Measurements from ENCODE around the gene PPP3CA. TPM values are rescaled to one million over a fixed set of nuclear protein-coding genes. Genes with fewer than 3 reads are reported as not detected.
A peak's percentile ranks its signal among the peaks of the same experiment; 100 is the strongest.

PPP3CA gene
- 10 to 100 TPM; 38.3 to 41.8 TPM for total RNA-seq
- polyA plus RNA-seq, result 1 to 10 TPM; 5.0 to 7.4 TPM

- Mint-ChIP-seq H3K4me3 (peak within 1 kb of the TSS; percentile 93 to 99 (median 97)), H3K9me3 (no peaks in the 10 kb centered on the region), H3K36me3 (peaks cover 0 to 16% of the 10 kb centered on the region in 2 donors), H3K4me1 (peaks cover 27 to 42% (median 37%) of the 10 kb centered on the region in 4 donors), H3K27ac (peak within 1 kb of the TSS; percentile 95 to 98 (median 96)), H3K27me3 (peaks cover 0 to 5% of the 10 kb centered on the region in 2 donors)
- CTCF ChIA-PET (ENCODE audit: partially characterized antibody), result interaction anchor here (1.0 to 3.4 kb wide), 7 partner anchors 10 to 496 kb away, joined by 3 to 16 read pairs (median 6); no protein-coding TSS in a partner anchor
- DNase-seq, result no peak
- Histone ChIP-seq H3K27me3 (ENCODE audit: insufficient read depth, low read length) (no peaks in the 10 kb centered on the region), H3K36me3 (ENCODE audit: insufficient read depth, low read length) (no peaks in the 10 kb centered on the region), H3K4me3 (ENCODE audit: low read length in 2 of 2) (peak within 1 kb of the TSS; percentile 96 to 99), H3K9me3 (ENCODE audit: control insufficient read depth in 1 of 2, low read length in 2 of 2) (no peaks in the 10 kb centered on the region), H3K27ac (ENCODE audit: low read depth, low read length) (peak within 1 kb of the TSS; percentile 81), H3K4me1 (ENCODE audit: insufficient read depth, low read length) (peaks cover 34% of the 10 kb centered on the region)
- POLR2A ChIA-PET (ENCODE audit: partially characterized antibody), result interaction anchor here (0.7 to 4.7 kb wide), 34 partner anchors 8 to 1531 kb away, joined by 3 to 53 read pairs (median 4); partner anchors contain the start of genes DAPP1, H2AZ1, SLC39A8 and UBE2D3
- intact Hi-C loops (cut with micrococcal nuclease), result loop anchor here (1.0 to 10.0 kb wide), 17 partner anchors 19 to 1840 kb away; partner anchors contain the start of genes CISD2, H2AZ1, MANBA and SLC9B2
Measured at GRCh38 chr4:101347267-101347556, at the start of gene PPP3CA. PPP3CA (minus strand) TSS chr4:101347526.

GRCh38 chr4:101393256-101393655, 45.9 kb upstream of the PPP3CA start:
- no peaks in the 10 kb centered on the region for H3K4me1 ChIP-seq (ENCODE audit: insufficient read depth, low read length)
- H3K27ac ChIP-seq (ENCODE audit: low read depth, low read length), result no peak overlapping the region
- DNase-seq, result no peak
- no peaks in the 10 kb centered on the region for H3K36me3 Mint-ChIP-seq
- intact Hi-C loops (cut with micrococcal nuclease), result no loop called here
- H3K9me3 Mint-ChIP-seq, result peaks cover 0 to 8% (median 3%) of the 10 kb centered on the region in 8 donors
- ChIA-PET CTCF (ENCODE audit: partially characterized antibody) (interaction anchor here (0.6 to 1.4 kb wide), 2 partner anchors 11 to 32 kb away, joined by 3 to 4 read pairs; no protein-coding TSS in a partner anchor), POLR2A (ENCODE audit: partially characterized antibody) (no interaction called here)
- no peak overlapping the region for H3K4me3 Mint-ChIP-seq
- no peak overlapping the region for H3K27ac Mint-ChIP-seq
- H3K27me3 Mint-ChIP-seq, result peaks cover 6 to 10% of the 10 kb centered on the region in 2 donors
- H3K4me1 Mint-ChIP-seq, result no peaks in the 10 kb centered on the region
- no peaks in the 10 kb centered on the region for H3K9me3 ChIP-seq (ENCODE audit: control insufficient read depth in 1 of 2, low read length in 2 of 2)
- H3K4me3 ChIP-seq (ENCODE audit: low read length in 2 of 2), result no peak overlapping the region
- H3K36me3 ChIP-seq (ENCODE audit: insufficient read depth, low read length), result no peaks in the 10 kb centered on the region
- H3K27me3 ChIP-seq (ENCODE audit: insufficient read depth, low read length), result no peaks in the 10 kb centered on the region

- intact Hi-C loops (cut with micrococcal nuclease), result no loop called here
- no peaks in the 10 kb centered on the region for H3K4me1 Mint-ChIP-seq
- no peak overlapping the region for H3K4me3 Mint-ChIP-seq
- peaks cover 0 to 5% (median under 1%) of the 10 kb centered on the region in 8 donors for H3K9me3 Mint-ChIP-seq
- peaks cover 3 to 14% of the 10 kb centered on the region in 2 donors for H3K27me3 Mint-ChIP-seq
- DNase-seq, result no peak
- no peak overlapping the region for H3K27ac Mint-ChIP-seq
- Histone ChIP-seq H3K9me3 (ENCODE audit: control insufficient read depth in 1 of 2, low read length in 2 of 2) (no peaks in the 10 kb centered on the region), H3K36me3 (ENCODE audit: insufficient read depth, low read length) (no peaks in the 10 kb centered on the region), H3K27ac (ENCODE audit: low read depth, low read length) (no peak overlapping the region), H3K4me3 (ENCODE audit: low read length in 2 of 2) (no peak overlapping the region), H3K4me1 (ENCODE audit: insufficient read depth, low read length) (no peaks in the 10 kb centered on the region), H3K27me3 (ENCODE audit: insufficient read depth, low read length) (no peaks in the 10 kb centered on the region)
- no peaks in the 10 kb centered on the region for H3K36me3 Mint-ChIP-seq
- POLR2A ChIA-PET (ENCODE audit: partially characterized antibody), result interaction anchor here (1.0 kb wide), 1 partner anchor 23 kb away, joined by 3 read pairs; the partner anchor contains the start of gene PPP3CA
- CTCF ChIA-PET (ENCODE audit: partially characterized antibody), result interaction anchor here (0.7 kb wide), 1 partner anchor 445 kb away, joined by 3 read pairs; no protein-coding TSS in a partner anchor
Measured at GRCh38 chr4:101370663-101371210, 23.4 kb upstream of the PPP3CA start.

GRCh38 chr4:101367201-101367600, 19.9 kb upstream of the PPP3CA start:
- no peaks in the 10 kb centered on the region for H3K27me3 ChIP-seq (ENCODE audit: insufficient read depth, low read length)
- peaks cover 3 to 11% (median 8%) of the 10 kb centered on the region in 8 donors for H3K9me3 Mint-ChIP-seq
- H3K9me3 ChIP-seq (ENCODE audit: control insufficient read depth in 1 of 2, low read length in 2 of 2), result no peaks in the 10 kb centered on the region
- POLR2A ChIA-PET (ENCODE audit: partially characterized antibody), result no interaction called here
- no peak overlapping the region for H3K27ac ChIP-seq (ENCODE audit: low read depth, low read length)
- no peak overlapping the region for H3K27ac Mint-ChIP-seq
- intact Hi-C loops (cut with micrococcal nuclease), result no loop called here
- H3K4me3 ChIP-seq (ENCODE audit: low read length in 2 of 2), result no peak overlapping the region
- H3K36me3 Mint-ChIP-seq, result peaks cover 0 to 2% of the 10 kb centered on the region in 2 donors
- no peaks in the 10 kb centered on the region for H3K36me3 ChIP-seq (ENCODE audit: insufficient read depth, low read length)
- no peaks in the 10 kb centered on the region for H3K4me1 ChIP-seq (ENCODE audit: insufficient read depth, low read length)
- no peak for DNase-seq
- no peaks in the 10 kb centered on the region for H3K4me1 Mint-ChIP-seq
- no peak overlapping the region for H3K4me3 Mint-ChIP-seq
- peaks cover 3 to 13% of the 10 kb centered on the region in 2 donors for H3K27me3 Mint-ChIP-seq
- CTCF ChIA-PET (ENCODE audit: partially characterized antibody), result no interaction called here

- CTCF ChIA-PET (ENCODE audit: partially characterized antibody), result no interaction called here
- no peak overlapping the region for H3K4me3 Mint-ChIP-seq
- H3K27ac Mint-ChIP-seq, result no peak overlapping the region
- peaks cover 1 to 10% of the 10 kb centered on the region in 2 donors for H3K27me3 Mint-ChIP-seq
- peaks cover 0 to 2% of the 10 kb centered on the region in 2 donors for H3K36me3 Mint-ChIP-seq
- no peaks in the 10 kb centered on the region for H3K27me3 ChIP-seq (ENCODE audit: insufficient read depth, low read length)
- no peak overlapping the region for H3K4me3 ChIP-seq (ENCODE audit: low read length in 2 of 2)
- POLR2A ChIA-PET (ENCODE audit: partially characterized antibody), result no interaction called here
- H3K9me3 Mint-ChIP-seq, result peaks cover 3 to 11% (median 8%) of the 10 kb centered on the region in 8 donors
- H3K9me3 ChIP-seq (ENCODE audit: control insufficient read depth in 1 of 2, low read length in 2 of 2), result no peaks in the 10 kb centered on the region
- no peak for DNase-seq
- no peaks in the 10 kb centered on the region for H3K4me1 ChIP-seq (ENCODE audit: insufficient read depth, low read length)
- H3K4me1 Mint-ChIP-seq, result no peaks in the 10 kb centered on the region
- H3K36me3 ChIP-seq (ENCODE audit: insufficient read depth, low read length), result no peaks in the 10 kb centered on the region
- H3K27ac ChIP-seq (ENCODE audit: low read depth, low read length), result no peak overlapping the region
- intact Hi-C loops (cut with micrococcal nuclease), result no loop called here
Measured at GRCh38 chr4:101366331-101366730, 19.0 kb upstream of the PPP3CA start.

GRCh38 chr4:101357751-101358150, 10.4 kb upstream of the PPP3CA start:
- ChIA-PET POLR2A (ENCODE audit: partially characterized antibody) (no interaction called here), CTCF (ENCODE audit: partially characterized antibody) (no interaction called here)
- no peak overlapping the region for H3K4me3 ChIP-seq (ENCODE audit: low read length in 2 of 2)
- Mint-ChIP-seq H3K4me3 (no peak overlapping the region), H3K36me3 (no peaks in the 10 kb centered on the region), H3K27ac (no peak overlapping the region), H3K27me3 (peaks cover 5 to 9% of the 10 kb centered on the region in 2 donors), H3K4me1 (no peaks in the 10 kb centered on the region), H3K9me3 (no peaks in the 10 kb centered on the region)
- no peak overlapping the region for H3K27ac ChIP-seq (ENCODE audit: low read depth, low read length)
- DNase-seq, result no peak
- no peaks in the 10 kb centered on the region for H3K27me3 ChIP-seq (ENCODE audit: insufficient read depth, low read length)
- intact Hi-C loops (cut with micrococcal nuclease), result no loop called here
- no peaks in the 10 kb centered on the region for H3K36me3 ChIP-seq (ENCODE audit: insufficient read depth, low read length)
- no peaks in the 10 kb centered on the region for H3K4me1 ChIP-seq (ENCODE audit: insufficient read depth, low read length)
- no peaks in the 10 kb centered on the region for H3K9me3 ChIP-seq (ENCODE audit: control insufficient read depth in 1 of 2, low read length in 2 of 2)

- Mint-ChIP-seq H3K36me3 (no peaks in the 10 kb centered on the region), H3K27ac (no peak overlapping the region), H3K4me3 (no peak overlapping the region), H3K27me3 (peaks cover 5 to 9% of the 10 kb centered on the region in 2 donors), H3K4me1 (no peaks in the 10 kb centered on the region), H3K9me3 (no peaks in the 10 kb centered on the region)
- no peaks in the 10 kb centered on the region for H3K4me1 ChIP-seq (ENCODE audit: insufficient read depth, low read length)
- ChIA-PET POLR2A (ENCODE audit: partially characterized antibody) (no interaction called here), CTCF (ENCODE audit: partially characterized antibody) (no interaction called here)
- H3K4me3 ChIP-seq (ENCODE audit: low read length in 2 of 2), result no peak overlapping the region
- no peak for DNase-seq
- intact Hi-C loops (cut with micrococcal nuclease), result no loop called here
- H3K9me3 ChIP-seq (ENCODE audit: control insufficient read depth in 1 of 2, low read length in 2 of 2), result no peaks in the 10 kb centered on the region
- no peaks in the 10 kb centered on the region for H3K36me3 ChIP-seq (ENCODE audit: insufficient read depth, low read length)
- H3K27ac ChIP-seq (ENCODE audit: low read depth, low read length), result no peak overlapping the region
- H3K27me3 ChIP-seq (ENCODE audit: insufficient read depth, low read length), result no peaks in the 10 kb centered on the region
Measured at GRCh38 chr4:101356928-101357327, 9.6 kb upstream of the PPP3CA start.

Measured in CD4-positive, alpha-beta memory T cell (primary cell).